Effector memory CD4-positive, alpha-beta T cell (primary cell): ENCODE measurements around the gene CLIC6.

Source experiments
- DNase-seq, 3 donors: peaks; one replicate each; pipeline ENCODE4 v3.0.0-alpha.2; 2020
- H3K27ac ChIP-seq: 2 replicates; pipeline ENCODE4 v1.7.0; 2013; ENCODE audit warnings: mild to moderate bottlenecking, low read length, moderate library complexity; ENCODE audit not compliant: insufficient read depth, poor library complexity, severe bottlenecking
- H3K27me3 ChIP-seq: replicated peaks from 2 replicates; pipeline ENCODE4 v1.7.0; 2013; ENCODE audit warnings: mild to moderate bottlenecking, low read length; ENCODE audit not compliant: insufficient read depth, control insufficient read depth, poor library complexity, severe bottlenecking
- H3K36me3 ChIP-seq: 2 replicates; pipeline ENCODE4 v1.7.0; 2013; ENCODE audit warnings: mild to moderate bottlenecking, low read length, moderate library complexity; ENCODE audit not compliant: control insufficient read depth, insufficient read depth
- H3K4me1 ChIP-seq: 2 replicates; pipeline ENCODE4 v1.7.0; 2013; ENCODE audit warnings: low read length, mild to moderate bottlenecking; ENCODE audit not compliant: control insufficient read depth, insufficient read depth, poor library complexity, severe bottlenecking
- H3K4me3 ChIP-seq: 2 replicates; pipeline ENCODE4 v1.7.0; 2013; ENCODE audit warnings: low read length, low read depth, mild to moderate bottlenecking; ENCODE audit not compliant: insufficient read depth, poor library complexity, severe bottlenecking
- H3K9me3 ChIP-seq: 2 replicates; pipeline ENCODE4 v1.7.0; 2013; ENCODE audit warnings: mild to moderate bottlenecking, low read length, moderate library complexity; ENCODE audit not compliant: control insufficient read depth

CLIC6 gene

GRCh38 chr21:34636961-34637360, 31.8 kb upstream of the CLIC6 start:
- Histone ChIP-seq H3K27ac (no peak overlapping the region), H3K27me3 (no peaks in the 10 kb centered on the region), H3K9me3 (no peaks in the 10 kb centered on the region), H3K4me3 (no peak overlapping the region), H3K36me3 (no peaks in the 10 kb centered on the region), H3K4me1 (no peaks in the 10 kb centered on the region)
- DNase-seq: no peak

GRCh38 chr21:34639250-34639649, 29.5 kb upstream of the CLIC6 start:
- Histone ChIP-seq H3K27ac (no peak overlapping the region), H3K27me3 (no peaks in the 10 kb centered on the region), H3K36me3 (no peaks in the 10 kb centered on the region), H3K9me3 (no peaks in the 10 kb centered on the region), H3K4me3 (no peak overlapping the region), H3K4me1 (no peaks in the 10 kb centered on the region)
- DNase-seq: no peak

GRCh38 chr21:34639882-34640788, 28.7 kb upstream of the CLIC6 start:
- Histone ChIP-seq H3K4me3 (peak overlapping the region; percentile 23), H3K27me3 (no peaks in the 10 kb centered on the region)

GRCh38 chr21:34640858-34641257, 27.9 kb upstream of the CLIC6 start:
- Histone ChIP-seq H3K4me3 (no peak overlapping the region), H3K27ac (no peak overlapping the region), H3K27me3 (no peaks in the 10 kb centered on the region), H3K4me1 (no peaks in the 10 kb centered on the region), H3K36me3 (no peaks in the 10 kb centered on the region), H3K9me3 (no peaks in the 10 kb centered on the region)
- no peak for DNase-seq

More at GRCh38 chr21:34639882-34640788, 28.7 kb upstream of the CLIC6 start:
- DNase-seq: no peak
- H3K4me1 ChIP-seq: no peaks in the 10 kb centered on the region
- no peaks in the 10 kb centered on the region for H3K9me3 ChIP-seq
- H3K36me3 ChIP-seq: no peaks in the 10 kb centered on the region
- H3K27ac ChIP-seq: no peak overlapping the region

GRCh38 chr21:34642211-34643075, 26.4 kb upstream of the CLIC6 start:
- no peak overlapping the region for H3K4me3 ChIP-seq
- no peak overlapping the region for H3K27ac ChIP-seq
- no peaks in the 10 kb centered on the region for H3K36me3 ChIP-seq
- H3K9me3 ChIP-seq: no peaks in the 10 kb centered on the region
- no peaks in the 10 kb centered on the region for H3K4me1 ChIP-seq
- no peak for DNase-seq
- no peaks in the 10 kb centered on the region for H3K27me3 ChIP-seq

- DNase-seq: no peak
- H3K4me1 ChIP-seq: no peaks in the 10 kb centered on the region
Measured at GRCh38 chr21:34644825-34645224, 24.0 kb upstream of the CLIC6 start.

GRCh38 chr21:34647555-34647954, 21.2 kb upstream of the CLIC6 start:
- Histone ChIP-seq H3K9me3 (no peaks in the 10 kb centered on the region), H3K4me3 (no peak overlapping the region), H3K4me1 (no peaks in the 10 kb centered on the region), H3K27ac (no peak overlapping the region), H3K27me3 (no peaks in the 10 kb centered on the region), H3K36me3 (no peaks in the 10 kb centered on the region)
- no peak for DNase-seq

More at GRCh38 chr21:34644825-34645224, 24.0 kb upstream of the CLIC6 start:
- Histone ChIP-seq H3K27me3 (no peaks in the 10 kb centered on the region), H3K4me3 (no peak overlapping the region), H3K36me3 (no peaks in the 10 kb centered on the region), H3K9me3 (no peaks in the 10 kb centered on the region), H3K27ac (no peak overlapping the region)

- H3K36me3 ChIP-seq: no peaks in the 10 kb centered on the region
- H3K4me3 ChIP-seq: no peak overlapping the region
- H3K27me3 ChIP-seq: no peaks in the 10 kb centered on the region
- H3K4me1 ChIP-seq: no peaks in the 10 kb centered on the region
- H3K9me3 ChIP-seq: no peaks in the 10 kb centered on the region
- no peak overlapping the region for H3K27ac ChIP-seq
- no peak for DNase-seq
Measured at GRCh38 chr21:34648739-34649297, 20.0 kb upstream of the CLIC6 start.

GRCh38 chr21:34649400-34649799, 19.4 kb upstream of the CLIC6 start:
- no peak overlapping the region for H3K27ac ChIP-seq
- H3K36me3 ChIP-seq: no peaks in the 10 kb centered on the region
- no peak for DNase-seq
- no peaks in the 10 kb centered on the region for H3K4me1 ChIP-seq
- no peak overlapping the region for H3K4me3 ChIP-seq
- H3K27me3 ChIP-seq: no peaks in the 10 kb centered on the region
- no peaks in the 10 kb centered on the region for H3K9me3 ChIP-seq
